GM12875 (cell line): Measurements from ENCODE around the gene IRAK2.

Experiments
- H3K4me3 ChIP-seq: one replicate; pipeline ENCODE4 v1.5.1; 2011; ENCODE audit warnings: low read depth, low read length, control low read depth
- CTCF ChIP-seq: IDR thresholded peaks from 2 replicates; pipeline ENCODE4 v1.5.1; 2011; ENCODE audit warnings: low read depth, mild to moderate bottlenecking, control low read depth, inconsistent platforms, low read length, moderate library complexity, borderline replicate concordance; ENCODE audit not compliant: insufficient read depth

IRAK2 gene

GRCh38 chr3:10164546-10165393 is at the start of gene IRAK2:
Gene IRAK2, plus strand, starts transcription at chr3:10164919. Its CDS starts 36 bp downstream, at chr3:10164955.
- H3K4me3 ChIP-seq, result peak within 1 kb of the TSS; percentile 76
- TF ChIP-seq CTCF, result peak; percentile 98

DNA sequence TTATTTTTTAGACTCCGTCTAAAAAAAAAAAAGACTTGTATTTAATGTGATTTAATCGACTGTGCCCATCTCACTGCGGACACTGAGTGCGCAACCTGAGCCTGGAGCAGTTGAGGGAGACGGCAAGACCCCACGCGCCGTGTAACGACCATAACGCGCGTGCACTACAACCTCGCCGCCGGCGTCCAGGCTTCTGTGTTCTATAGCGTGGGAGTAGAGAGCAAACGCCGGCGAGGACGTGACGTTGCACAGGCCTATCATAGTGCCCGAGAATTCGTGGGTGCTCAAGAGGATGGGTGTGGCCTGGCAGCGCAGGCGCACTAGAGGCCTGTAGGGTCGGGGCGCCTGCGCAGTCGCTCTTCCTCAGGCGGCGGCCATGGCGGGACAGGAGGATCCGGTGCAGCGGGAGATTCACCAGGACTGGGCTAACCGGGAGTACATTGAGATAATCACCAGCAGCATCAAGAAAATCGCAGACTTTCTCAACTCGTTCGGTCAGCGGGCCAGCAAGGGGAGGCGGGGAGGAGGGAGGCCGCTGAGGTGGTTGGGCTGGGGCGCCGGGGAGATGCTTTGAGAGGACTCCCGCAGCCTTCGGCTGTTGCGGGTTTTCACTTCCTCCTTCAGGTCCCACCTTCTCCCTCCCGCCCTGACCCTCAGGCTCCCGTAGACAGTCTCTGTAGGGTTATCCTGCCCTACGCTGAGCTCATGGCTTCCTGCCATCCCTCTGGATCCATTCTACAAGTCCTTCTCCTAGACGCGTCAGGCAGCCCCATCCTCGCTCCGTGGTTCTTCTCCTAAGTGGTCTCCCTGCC is 49.2 kb upstream of the IRAK2 start, which contains the start of gene BRK1:
Gene BRK1 (plus strand): TSS at position 350 of the 812 bp plus-strand sequence. CDS start 27 bp downstream, at position 377.
- no peak for TF ChIP-seq CTCF
- peak within 1 kb of the TSS; percentile 65 for H3K4me3 ChIP-seq

GRCh38 chr3:10116138-10116460 is 48.6 kb upstream of the IRAK2 start:
- no peak for TF ChIP-seq CTCF

GRCh38 chr3:10116928-10117327 is 47.8 kb upstream of the IRAK2 start:
- peak overlapping the region; percentile 65 for H3K4me3 ChIP-seq
- TF ChIP-seq CTCF, result no peak

More at GRCh38 chr3:10116138-10116460, 48.6 kb upstream of the IRAK2 start:
- peak overlapping the region; percentile 65 for H3K4me3 ChIP-seq

DNA sequence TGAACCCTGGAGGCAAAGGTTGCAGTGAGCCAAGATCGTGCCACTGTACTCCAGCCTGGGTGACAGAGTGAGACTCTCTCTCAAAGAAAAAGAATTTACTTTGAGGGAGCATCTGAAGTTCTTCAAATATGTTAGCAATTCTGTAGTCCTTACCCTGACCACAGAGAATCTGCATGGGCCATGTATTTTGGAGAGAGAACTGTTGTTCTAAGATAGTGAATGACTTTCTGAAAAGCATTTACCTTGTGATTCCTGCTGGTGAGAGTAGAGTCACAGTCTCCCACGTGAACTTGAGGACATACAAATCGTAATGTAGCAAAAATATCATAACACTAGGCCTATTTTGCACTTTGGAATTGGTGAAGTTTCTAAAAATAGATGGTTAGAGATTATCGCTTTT is 45.3 kb upstream of the IRAK2 start:
- no peak for TF ChIP-seq CTCF
- no peak overlapping the region for H3K4me3 ChIP-seq

DNA sequence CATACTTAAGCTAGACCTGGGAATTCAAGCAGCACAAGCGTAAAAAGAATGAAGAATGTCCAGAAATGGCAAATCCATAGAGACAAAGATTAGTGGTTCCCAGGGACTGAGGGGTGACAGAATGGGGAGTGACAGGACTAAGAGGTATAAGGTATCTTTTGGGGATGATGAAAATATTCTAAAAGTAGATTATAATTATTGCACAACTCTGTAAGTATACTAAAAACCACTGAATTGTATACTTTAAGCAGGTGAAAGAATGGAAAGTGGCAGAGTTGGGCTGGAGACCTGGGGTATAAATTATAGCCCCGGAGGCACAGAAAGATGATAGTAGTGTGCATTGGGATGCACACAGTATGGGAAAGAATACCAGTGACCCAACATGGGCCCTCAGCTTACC is 43.7 kb upstream of the IRAK2 start:
- H3K4me3 ChIP-seq, result no peak overlapping the region
- TF ChIP-seq CTCF, result no peak
